Adrenal gland (tissue), 12 donors: ENCODE data around the gene ARFGAP3. TPM values are rescaled to one million over a fixed set of nuclear protein-coding genes. Genes with fewer than 3 reads are reported as not detected.

Experiments
- DNase-seq, 7 donors: peaks; one replicate each; pipeline ENCODE4 v3.0.0-alpha.2; 2019 to 2020
- H3K27ac ChIP-seq, 5 donors: fragments of 200-600 bp; sonication (generic) in 4 of 5; 1 replicate in 3 of 5; 2 replicates in 2 of 5; pipeline versions ENCODE4 v1.5.1 to v1.8.0; 2016 to 2020; ENCODE audit warnings: mild to moderate bottlenecking in 1 of 5
- H3K27me3 ChIP-seq: fragments of 200-600 bp; 2 replicates; pipeline ENCODE4 v1.8.0; 2021
- H3K36me3 ChIP-seq, 2 donors: fragments of 200-600 bp; replicated peaks in 1 of 2; 1 replicate in 1 of 2; 2 replicates in 1 of 2; pipeline versions ENCODE4 v1.5.1 to v1.8.0; 2018 to 2022
- H3K4me1 ChIP-seq, 2 donors: fragments of 200-600 bp; replicated peaks in 1 of 2; 1 replicate in 1 of 2; 2 replicates in 1 of 2; pipeline versions ENCODE4 v1.5.1 to v1.8.0; 2018 to 2021
- H3K4me3 ChIP-seq, 4 donors: fragments of 200-600 bp; sonication (generic) in 3 of 4; one replicate each; pipeline ENCODE4 v1.5.1; 2016 to 2018
- H3K9me3 ChIP-seq, 3 donors: fragments of 200-600 bp; sonication (generic) in 1 of 3; replicated peaks in 1 of 3; 1 replicate in 2 of 3; 2 replicates in 1 of 3; pipeline versions ENCODE4 v1.5.1 to v1.8.0; 2016 to 2021
- CTCF ChIP-seq, 6 experiments: fragments of 450-650 bp in 4 of 6; fragments of 200-600 bp in 2 of 6; sonication (generic) in 1 of 6; IDR thresholded peaks; 1 replicate in 5 of 6; 2 replicates in 1 of 6; pipeline versions ENCODE4 v1.5.1 to v1.8.0; 2016 to 2021; ENCODE audit warnings: antibody characterized with exemption in 6 of 6, mild to moderate bottlenecking in 2 of 6, moderate library complexity in 1 of 6
- POLR2A ChIP-seq, 2 donors: fragments of 450-650 bp; IDR thresholded peaks; one replicate each; pipeline ENCODE4 v1.6.1; 2017; ENCODE audit warnings: antibody characterized with exemption in 2 of 2, mild to moderate bottlenecking in 2 of 2, moderate library complexity in 1 of 2
- WGBS, 4 donors: extraction: QIAGEN DNeasy Blood & Tissue Kit in 2 of 4; methylation state at CpG; one replicate each; pipeline versions ENCODE4 v1.1.5 to v1.1.7; 2013 to 2017; 5-methylcytosine and 5-hydroxymethylcytosine counted together
- intact Hi-C, 2 donors: fragments of 100-400 bp; cut with DNase I; formaldehyde crosslinking; loops; one replicate each; pipeline versions ENCODE4 v1.14.1 to v1.15.0; 2022 to 2023
- polyA plus RNA-seq, 3 donors: library from polyadenylated mRNA; stranded (reverse); fragments of 200-250 nt in 2 of 3; fragments of 350-450 nt in 1 of 3; fragmentation: Illumina TruSeq in 1 of 3; extraction: RNeasy Lipid Tissue Mini Kit (QIAGEN cat#74804) in 1 of 3; gene quantifications; one replicate each; pipeline ENCODE4 v1.2.3, GENCODE V29; 2013 to 2014
- total RNA-seq, 9 donors: library from RNA; depleted of rRNA in 4 of 9; stranded (reverse); fragments of >200 nt in 4 of 9; fragments of 120-200 nt in 1 of 9; fragmentation: NEBNext Ultra II Directional in 1 of 9; extraction: Animal tissue kit (Norgen Biotek cat#: 25700) in 1 of 9; gene quantifications; one replicate each; pipeline versions ENCODE4 v1.1.0 to v1.2.4, GENCODE V29; 2013 to 2023
- donor health status: healthy with polysubstance abuse.
- donor health status: Bipolar disorder and iron deficiency.
- donor health status: DM: yes; HTN: yes; CAD: no.
- donor health status: DM: no; HTN: no; CAD: no.
- donor health status: DM: no; HTN: no; CAD: no.
- donor health status: DM: yes; HTN: yes; CAD: no.

ARFGAP3 gene
- total and polyA plus RNA-seq, 12 donors = 48.7 to 268 (median 118) TPM

- Histone ChIP-seq H3K36me3 (no peaks in the 10 kb centered on the region), H3K27ac (peak overlapping the region; percentile 97 to 100 (median 99)), H3K27me3 (no peaks in the 10 kb centered on the region), H3K4me1 (peaks cover 9 to 39% of the 10 kb centered on the region in 2 donors), H3K4me3 (peak overlapping the region; percentile 61 to 97 (median 84)), H3K9me3 (no peaks in the 10 kb centered on the region)
- intact Hi-C loops = no loop called here
- 0 to 1% (median 0%) methylated on average over 22 to 44 of the region's 44 CpGs for WGBS, 4 donors
- DNase-seq = peak; percentile 73 to 91 (median 89)
- TF ChIP-seq CTCF (IDR thresholded peaks at IDR 0.05) (no peak), POLR2A (IDR thresholded peaks at IDR 0.05) (peak in 1 of 2 donors; percentile 56)
Observed at GRCh38 chr22:42856179-42856864, 751 bp downstream of the ARFGAP3 start.

- no peaks in the 10 kb centered on the region for H3K9me3 ChIP-seq
- peak overlapping the region; percentile 97 to 100 (median 99) for H3K27ac ChIP-seq
- intact Hi-C loops = no loop called here
- DNase-seq = no peak
- 23 to 32% (median 27%) methylated on average over 4 of the region's 4 CpGs for WGBS, 4 donors
- H3K36me3 ChIP-seq = no peaks in the 10 kb centered on the region
- H3K4me3 ChIP-seq = peak overlapping the region in 3 of 4 donors; percentile 61 to 97 (median 91)
- peaks cover 9 to 45% of the 10 kb centered on the region in 2 donors for H3K4me1 ChIP-seq
- no peaks in the 10 kb centered on the region for H3K27me3 ChIP-seq
- TF ChIP-seq POLR2A (IDR thresholded peaks at IDR 0.05) (no peak), CTCF (IDR thresholded peaks at IDR 0.05) (no peak)
Observed at GRCh38 chr22:42855721-42856120, 1.4 kb downstream of the ARFGAP3 start.

- Histone ChIP-seq H3K4me3 (peak overlapping the region in 1 of 4 donors; percentile 91), H3K27me3 (no peaks in the 10 kb centered on the region), H3K4me1 (peaks cover 9 to 46% of the 10 kb centered on the region in 2 donors), H3K36me3 (no peaks in the 10 kb centered on the region), H3K9me3 (no peaks in the 10 kb centered on the region), H3K27ac (peak overlapping the region; percentile 23 to 99 (median 99))
- TF ChIP-seq CTCF (IDR thresholded peaks at IDR 0.05) (no peak), POLR2A (IDR thresholded peaks at IDR 0.05) (no peak)
- intact Hi-C loops = no loop called here
- peak in 1 of 7 donors; percentile 16 for DNase-seq
- WGBS, 4 donors = 33 to 49% (median 46%) methylated on average over 8 of the region's 8 CpGs
Observed at GRCh38 chr22:42855211-42855610, 1.9 kb downstream of the ARFGAP3 start.

- Histone ChIP-seq H3K27ac (peak overlapping the region; percentile 33 to 89 (median 67)), H3K4me1 (peaks cover 43 to 64% of the 10 kb centered on the region in 2 donors), H3K9me3 (no peaks in the 10 kb centered on the region), H3K4me3 (no peak overlapping the region), H3K36me3 (peaks cover 0 to 20% of the 10 kb centered on the region in 2 donors), H3K27me3 (no peaks in the 10 kb centered on the region)
- no peak for TF ChIP-seq POLR2A (IDR thresholded peaks at IDR 0.05)
- TF ChIP-seq CTCF (IDR thresholded peaks at IDR 0.05) = no peak
- peak in 6 of 7 donors; percentile 64 to 79 (median 70) for DNase-seq
- intact Hi-C loops = no loop called here
- 39 to 72% (median 50%) methylated on average over 5 of the region's 5 CpGs for WGBS, 4 donors
Observed at GRCh38 chr22:42848941-42849550, 8.0 kb downstream of the ARFGAP3 start.
